Lung (tissue), 12 donors: ENCODE data around the gene KIAA0232. TPM values are rescaled to one million over a fixed set of nuclear protein-coding genes. Genes with fewer than 3 reads are reported as not detected.

ENCODE experiments used
- ATAC-seq: fragments of 200-7000 bp; cut with Tn5 transposase; one replicate; pipeline ENCODE4 v1.9.1; 2020; ENCODE audit warnings: moderate number of reproducible peaks; ENCODE audit not compliant: insufficient read depth, low FRiP score
- DNase-seq, 3 donors: peaks; one replicate each; pipeline ENCODE4 v3.0.0-alpha.2; 2013 to 2017
- H3K27ac ChIP-seq, 2 donors: one replicate each; pipeline ENCODE4 v1.5.1; 2013; ENCODE audit warnings: mild to moderate bottlenecking in 2 of 2, moderate library complexity in 2 of 2, control low read depth in 1 of 2, inconsistent platforms in 1 of 2, low read depth in 1 of 2, low read length in 1 of 2
- H3K27me3 ChIP-seq, 3 donors: one replicate each; pipeline ENCODE4 v1.5.1; 2013; ENCODE audit warnings: low read length in 2 of 3; ENCODE audit not compliant: control insufficient read depth in 3 of 3, insufficient read depth in 3 of 3
- H3K36me3 ChIP-seq, 4 donors: one replicate each; pipeline ENCODE4 v1.5.1; 2013; ENCODE audit warnings: low read length in 4 of 4, mild to moderate bottlenecking in 1 of 4, moderate library complexity in 1 of 4; ENCODE audit not compliant: control insufficient read depth in 4 of 4, insufficient read depth in 4 of 4
- H3K4me1 ChIP-seq, 5 donors: one replicate each; pipeline ENCODE4 v1.5.1; 2013; ENCODE audit warnings: low read length in 5 of 5, mild to moderate bottlenecking in 2 of 5, moderate library complexity in 1 of 5; ENCODE audit not compliant: control insufficient read depth in 5 of 5, insufficient read depth in 5 of 5
- H3K4me3 ChIP-seq: one replicate; pipeline ENCODE4 v1.5.1; 2013; ENCODE audit warnings: mild to moderate bottlenecking, control low read depth, moderate library complexity
- H3K9ac ChIP-seq, 2 donors: one replicate each; pipeline ENCODE4 v1.5.1; 2013; ENCODE audit warnings: low read length in 2 of 2, control low read depth in 1 of 2; ENCODE audit not compliant: insufficient read depth in 1 of 2
- H3K9me3 ChIP-seq, 4 donors: one replicate each; pipeline ENCODE4 v1.5.1; 2013; ENCODE audit warnings: low read length in 3 of 4, mild to moderate bottlenecking in 1 of 4, moderate library complexity in 1 of 4; ENCODE audit not compliant: control insufficient read depth in 4 of 4, insufficient read depth in 3 of 4
- WGBS, 2 donors: extraction: QIAGEN DNeasy Blood & Tissue Kit; methylation state at CpG; one replicate each; pipeline ENCODE4 v1.1.7; 2013; 5-methylcytosine and 5-hydroxymethylcytosine counted together
- polyA plus RNA-seq, 2 donors: library from polyadenylated mRNA; stranded (reverse); fragments of 200-250 nt; gene quantifications; one replicate each; pipeline ENCODE4 v1.2.1, GENCODE V29; 2013
- total RNA-seq, 2 donors: library from RNA; depleted of rRNA in 1 of 2; stranded (reverse); fragments of >200 nt in 1 of 2; gene quantifications; one replicate each; pipeline ENCODE4 v1.2.1, GENCODE V29; 2014 to 2021
- TF ChIP-seq, protein P1 (sequence below): IDR thresholded peaks from 2 replicates; pipeline ENCODE4 v1.5.1; 2012; ENCODE audit warnings: mild to moderate bottlenecking; ENCODE audit errors: control extremely low read depth, extremely low read depth
- donor health status: control.
- donor health status: control.
- donor health status: Bipolar disorder and iron deficiency.
- donor health status: healthy.
- donor health status: DM: yes; HTN: yes; CAD: no.

The KIAA0232 gene
- total and polyA plus RNA-seq, 4 donors = 6.8 to 34.6 (median 18.7) TPM

DNA sequence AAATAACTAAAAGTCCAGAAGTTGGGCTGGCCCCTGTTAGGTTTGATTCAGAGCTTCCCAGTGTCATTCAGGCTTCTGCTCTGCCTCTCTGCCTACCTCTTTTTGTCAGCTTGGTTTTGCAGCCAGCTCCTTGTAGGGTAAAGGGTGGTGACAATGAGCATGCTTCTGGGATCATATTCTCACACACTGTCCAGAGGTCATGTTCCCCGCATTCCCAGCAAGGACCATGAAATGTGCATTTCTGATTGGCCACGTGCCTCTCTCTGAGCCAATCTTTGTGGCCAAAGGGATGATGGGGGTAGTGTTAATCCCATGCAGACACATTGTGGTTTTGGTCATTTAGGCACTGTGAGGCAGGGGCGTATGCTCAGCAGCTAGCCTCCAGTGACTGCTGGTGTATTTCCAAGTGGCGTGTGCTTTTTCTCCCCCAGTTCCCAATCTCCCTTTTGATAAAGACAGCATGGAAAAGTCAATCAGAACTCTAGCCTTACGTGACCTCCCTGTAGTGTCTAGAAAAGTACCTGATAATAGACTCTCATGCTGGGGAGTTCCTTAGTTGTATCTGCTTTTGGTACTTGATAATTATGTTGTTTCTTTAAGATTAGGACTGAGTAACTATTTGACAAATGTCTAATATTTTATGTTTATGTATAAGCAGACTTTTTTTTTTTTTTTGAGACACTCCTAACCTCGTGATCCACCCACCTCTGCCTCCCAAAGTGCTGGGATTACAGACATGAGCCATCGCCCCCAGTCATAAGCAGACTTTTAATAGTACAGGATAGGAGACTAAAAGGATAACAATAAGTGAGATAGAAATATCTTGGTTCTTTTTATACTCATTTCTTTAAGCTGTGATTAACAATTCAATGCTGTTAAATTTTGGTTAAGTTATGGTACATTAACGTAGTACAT is 57.8 kb downstream of the KIAA0232 start:
- TF ChIP-seq, protein P1, sequence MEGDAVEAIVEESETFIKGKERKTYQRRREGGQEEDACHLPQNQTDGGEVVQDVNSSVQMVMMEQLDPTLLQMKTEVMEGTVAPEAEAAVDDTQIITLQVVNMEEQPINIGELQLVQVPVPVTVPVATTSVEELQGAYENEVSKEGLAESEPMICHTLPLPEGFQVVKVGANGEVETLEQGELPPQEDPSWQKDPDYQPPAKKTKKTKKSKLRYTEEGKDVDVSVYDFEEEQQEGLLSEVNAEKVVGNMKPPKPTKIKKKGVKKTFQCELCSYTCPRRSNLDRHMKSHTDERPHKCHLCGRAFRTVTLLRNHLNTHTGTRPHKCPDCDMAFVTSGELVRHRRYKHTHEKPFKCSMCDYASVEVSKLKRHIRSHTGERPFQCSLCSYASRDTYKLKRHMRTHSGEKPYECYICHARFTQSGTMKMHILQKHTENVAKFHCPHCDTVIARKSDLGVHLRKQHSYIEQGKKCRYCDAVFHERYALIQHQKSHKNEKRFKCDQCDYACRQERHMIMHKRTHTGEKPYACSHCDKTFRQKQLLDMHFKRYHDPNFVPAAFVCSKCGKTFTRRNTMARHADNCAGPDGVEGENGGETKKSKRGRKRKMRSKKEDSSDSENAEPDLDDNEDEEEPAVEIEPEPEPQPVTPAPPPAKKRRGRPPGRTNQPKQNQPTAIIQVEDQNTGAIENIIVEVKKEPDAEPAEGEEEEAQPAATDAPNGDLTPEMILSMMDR = no peak
- H3K27ac ChIP-seq = peak overlapping the region in 1 of 2 donors; percentile 50
- 57 to 72% methylated on average over 8 of the region's 8 CpGs for WGBS, 2 donors
- peak in 1 of 3 donors; percentile 7 for DNase-seq
- no peak overlapping the region for H3K4me3 ChIP-seq
- peaks cover 6 to 10% (median 7%) of the 10 kb centered on the region in 4 donors for H3K36me3 ChIP-seq
- peaks cover 0 to 8% (median 4%) of the 10 kb centered on the region in 5 donors for H3K4me1 ChIP-seq
- no peak overlapping the region for H3K9ac ChIP-seq
- H3K9me3 ChIP-seq = no peaks in the 10 kb centered on the region
- no peaks in the 10 kb centered on the region for H3K27me3 ChIP-seq
- no peak for ATAC-seq

DNA sequence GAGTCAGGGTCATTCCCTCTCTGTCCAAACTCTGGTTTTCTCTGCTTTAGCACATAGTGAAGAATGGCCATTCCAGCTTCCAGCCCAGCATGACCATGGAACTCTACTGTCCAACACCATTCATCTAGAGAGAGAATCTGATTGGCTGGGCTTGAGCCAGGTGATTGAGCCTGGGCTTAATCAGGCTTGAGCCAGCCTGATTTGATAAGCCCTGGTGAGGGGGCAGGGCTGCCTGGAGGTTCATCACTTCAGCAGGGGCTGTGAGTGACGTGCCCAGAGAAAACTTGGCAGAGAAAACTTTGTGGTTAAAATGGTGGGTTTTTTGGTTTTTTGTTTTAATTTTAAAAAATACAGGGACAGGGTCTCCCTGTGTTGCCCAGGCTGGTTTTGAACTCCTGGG is 62.5 kb downstream of the KIAA0232 start:
- 94% methylated on average over 1 of the region's 1 CpG for WGBS, 2 donors
- ATAC-seq (no peak), DNase-seq (no peak)
- TF ChIP-seq, protein P1 = no peak
- Histone ChIP-seq H3K27ac (no peak overlapping the region), H3K4me1 (peaks cover 0 to 14% (median 2%) of the 10 kb centered on the region in 5 donors), H3K27me3 (no peaks in the 10 kb centered on the region), H3K36me3 (peaks cover 8 to 15% (median 12%) of the 10 kb centered on the region in 4 donors), H3K9ac (no peak overlapping the region), H3K4me3 (no peak overlapping the region), H3K9me3 (no peaks in the 10 kb centered on the region)

DNA sequence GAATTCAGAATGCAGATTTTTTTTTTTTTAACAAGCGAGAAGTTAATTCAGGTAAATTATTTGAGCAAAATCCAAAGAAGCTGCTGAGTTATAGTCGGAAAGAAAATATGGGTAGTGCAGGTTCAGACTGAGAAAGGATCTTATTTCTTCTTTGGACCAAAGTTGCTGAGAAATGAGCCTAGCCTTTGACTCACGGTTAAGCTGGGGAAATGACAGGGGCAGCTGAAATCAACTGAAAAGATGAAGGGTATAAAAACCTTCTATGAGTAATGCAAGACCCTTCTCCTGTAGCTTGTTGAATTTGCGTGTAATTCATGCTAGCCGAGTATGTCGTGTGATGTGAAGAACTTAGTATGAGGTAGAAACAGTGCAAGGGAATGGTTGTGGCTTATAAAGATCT is 63.0 kb downstream of the KIAA0232 start:
- H3K9ac ChIP-seq = no peak overlapping the region
- ATAC-seq = no peak
- TF ChIP-seq, protein P1 = no peak
- no peak for DNase-seq
- no peaks in the 10 kb centered on the region for H3K9me3 ChIP-seq
- H3K27ac ChIP-seq = no peak overlapping the region
- H3K36me3 ChIP-seq = peaks cover 9 to 16% (median 12%) of the 10 kb centered on the region in 4 donors
- H3K4me1 ChIP-seq = peaks cover 0 to 14% (median 0%) of the 10 kb centered on the region in 5 donors
- no peak overlapping the region for H3K4me3 ChIP-seq
- no peaks in the 10 kb centered on the region for H3K27me3 ChIP-seq
- 96 to 98% methylated on average over 6 of the region's 6 CpGs for WGBS, 2 donors
